Activated naive CD8-positive, alpha-beta T cell treated with anti-CD3 and anti-CD28 coated beads, Interleukin-2, amount 10 ng/mL, durations not matched to agents 7 days and 5 days (primary cell): Measurements from ENCODE around the gene MTHFSD. TPM values are rescaled to one million over a fixed set of nuclear protein-coding genes. Genes with fewer than 3 reads are reported as not detected.

Source experiments
- ATAC-seq: fragments of 150-1000 bp; cut with Tn5 transposase; one replicate; pipeline ENCODE4 v1.10.0; 2021; ENCODE audit warnings: low read depth, moderate library complexity
- POLR2A ChIA-PET: fragments of 350-600 bp; sonication (Branson Sonifier 250); formaldehyde crosslinking; loops from one replicate; lab custom pipeline; 2021; ENCODE audit warnings: antibody characterized with exemption; lab: Charles Lee
- DNase-seq: peaks from one replicate; pipeline ENCODE4 v3.0.0; 2021
- H3K27ac Mint-ChIP-seq: one replicate; pipeline ENCODE4 v1.8.0; 2022; ENCODE audit warnings: mild to moderate bottlenecking, mixed read lengths
- H3K27me3 Mint-ChIP-seq: one replicate; pipeline ENCODE4 v1.8.0; 2022; ENCODE audit warnings: mild to moderate bottlenecking, moderate library complexity, mixed read lengths
- H3K36me3 Mint-ChIP-seq: one replicate; pipeline ENCODE4 v1.8.0; 2021; ENCODE audit warnings: mild to moderate bottlenecking, mixed read lengths
- H3K4me1 Mint-ChIP-seq: one replicate; pipeline ENCODE4 v1.8.0; 2021; ENCODE audit warnings: mixed read lengths
- H3K4me3 Mint-ChIP-seq: one replicate; pipeline ENCODE4 v1.8.0; 2022; ENCODE audit warnings: mild to moderate bottlenecking, moderate library complexity, mixed read lengths
- H3K9me3 Mint-ChIP-seq: one replicate; pipeline ENCODE4 v1.8.0; 2021; ENCODE audit warnings: mixed read lengths
- total RNA-seq, 2 experiments: library from RNA; stranded (reverse); gene quantifications; one replicate each; pipeline ENCODE4 v1.2.3, GENCODE V29; 2021

The MTHFSD gene
- total RNA-seq, 2 experiments from 2014 or later: 33.2 to 34.6 TPM

GRCh38 chr16:86495756-86496261 is 59.2 kb downstream of the MTHFSD start:
- Mint-ChIP-seq H3K27ac (no peak overlapping the region), H3K4me1 (no peaks in the 10 kb centered on the region), H3K36me3 (no peaks in the 10 kb centered on the region), H3K27me3 (peaks cover 79% of the 10 kb centered on the region), H3K4me3 (no peak overlapping the region), H3K9me3 (no peaks in the 10 kb centered on the region)
- POLR2A ChIA-PET: no interaction called here
- no peak for ATAC-seq
- DNase-seq: no peak

- no peak for ATAC-seq
- H3K36me3 Mint-ChIP-seq: no peaks in the 10 kb centered on the region
- no peaks in the 10 kb centered on the region for H3K4me1 Mint-ChIP-seq
- no peak overlapping the region for H3K4me3 Mint-ChIP-seq
- POLR2A ChIA-PET: no interaction called here
- no peaks in the 10 kb centered on the region for H3K9me3 Mint-ChIP-seq
- peaks cover 76% of the 10 kb centered on the region for H3K27me3 Mint-ChIP-seq
- no peak overlapping the region for H3K27ac Mint-ChIP-seq
- DNase-seq: no peak
Measured at GRCh38 chr16:86495357-86495701, 59.7 kb downstream of the MTHFSD start.

GRCh38 chr16:86494565-86495356 is 60.3 kb downstream of the MTHFSD start:
- Mint-ChIP-seq H3K27me3 (peaks cover 71% of the 10 kb centered on the region), H3K27ac (no peak overlapping the region), H3K4me3 (no peak overlapping the region), H3K36me3 (no peaks in the 10 kb centered on the region), H3K9me3 (no peaks in the 10 kb centered on the region), H3K4me1 (no peaks in the 10 kb centered on the region)
- DNase-seq (no peak), ATAC-seq (no peak)
- POLR2A ChIA-PET: no interaction called here

- no peak overlapping the region for H3K27ac Mint-ChIP-seq
- ATAC-seq: no peak
- H3K4me1 Mint-ChIP-seq: no peaks in the 10 kb centered on the region
- H3K36me3 Mint-ChIP-seq: no peaks in the 10 kb centered on the region
- POLR2A ChIA-PET: no interaction called here
- peaks cover 64% of the 10 kb centered on the region for H3K27me3 Mint-ChIP-seq
- DNase-seq: no peak
- no peaks in the 10 kb centered on the region for H3K9me3 Mint-ChIP-seq
- no peak overlapping the region for H3K4me3 Mint-ChIP-seq
Measured at GRCh38 chr16:86494039-86494564, 60.9 kb downstream of the MTHFSD start.

GRCh38 chr16:86492961-86493629 is 61.9 kb downstream of the MTHFSD start:
- DNase-seq (no peak), ATAC-seq (no peak)

GRCh38 chr16:86492267-86492960 is 62.6 kb downstream of the MTHFSD start:
- DNase-seq: no peak
- no peaks in the 10 kb centered on the region for H3K4me1 Mint-ChIP-seq
- POLR2A ChIA-PET: no interaction called here

More at GRCh38 chr16:86492961-86493629, 61.9 kb downstream of the MTHFSD start:
- Mint-ChIP-seq H3K4me1 (no peaks in the 10 kb centered on the region), H3K9me3 (no peaks in the 10 kb centered on the region), H3K36me3 (no peaks in the 10 kb centered on the region), H3K4me3 (no peak overlapping the region), H3K27ac (no peak overlapping the region), H3K27me3 (peaks cover 61% of the 10 kb centered on the region)
- POLR2A ChIA-PET: no interaction called here

GRCh38 chr16:86491640-86492023 is 63.4 kb downstream of the MTHFSD start:
- Mint-ChIP-seq H3K27ac (no peak overlapping the region), H3K27me3 (peaks cover 55% of the 10 kb centered on the region), H3K4me3 (no peak overlapping the region), H3K9me3 (no peaks in the 10 kb centered on the region), H3K36me3 (no peaks in the 10 kb centered on the region), H3K4me1 (no peaks in the 10 kb centered on the region)
- no peak for ATAC-seq
- POLR2A ChIA-PET: no interaction called here
- DNase-seq: no peak

More at GRCh38 chr16:86492267-86492960, 62.6 kb downstream of the MTHFSD start:
- Mint-ChIP-seq H3K27ac (no peak overlapping the region), H3K36me3 (no peaks in the 10 kb centered on the region), H3K9me3 (no peaks in the 10 kb centered on the region), H3K27me3 (peaks cover 60% of the 10 kb centered on the region), H3K4me3 (no peak overlapping the region)
- ATAC-seq: no peak

GRCh38 chr16:86490859-86491639 is 64.0 kb downstream of the MTHFSD start:
- peaks cover 50% of the 10 kb centered on the region for H3K27me3 Mint-ChIP-seq
- H3K36me3 Mint-ChIP-seq: no peaks in the 10 kb centered on the region
- H3K9me3 Mint-ChIP-seq: no peaks in the 10 kb centered on the region
- ATAC-seq: no peak
- H3K4me3 Mint-ChIP-seq: no peak overlapping the region
- H3K4me1 Mint-ChIP-seq: no peaks in the 10 kb centered on the region
- POLR2A ChIA-PET: no interaction called here
- no peak overlapping the region for H3K27ac Mint-ChIP-seq
- DNase-seq: no peak

- POLR2A ChIA-PET: no interaction called here
- DNase-seq (no peak), ATAC-seq (no peak)
- Mint-ChIP-seq H3K9me3 (peaks cover 2% of the 10 kb centered on the region), H3K4me3 (no peak overlapping the region), H3K36me3 (no peaks in the 10 kb centered on the region), H3K27ac (no peak overlapping the region), H3K27me3 (peaks cover 10% of the 10 kb centered on the region), H3K4me1 (no peaks in the 10 kb centered on the region)
Measured at GRCh38 chr16:86485746-86486145, 69.3 kb downstream of the MTHFSD start.

GRCh38 chr16:86484240-86484639 is 70.8 kb downstream of the MTHFSD start:
- Mint-ChIP-seq H3K27me3 (peaks cover 10% of the 10 kb centered on the region), H3K4me3 (no peak overlapping the region), H3K9me3 (peaks cover 2% of the 10 kb centered on the region), H3K27ac (no peak overlapping the region), H3K4me1 (no peaks in the 10 kb centered on the region), H3K36me3 (no peaks in the 10 kb centered on the region)
- ATAC-seq: no peak
- POLR2A ChIA-PET: no interaction called here
- DNase-seq: no peak

- no peaks in the 10 kb centered on the region for H3K36me3 Mint-ChIP-seq
- ATAC-seq: no peak
- peaks cover 15% of the 10 kb centered on the region for H3K27me3 Mint-ChIP-seq
- POLR2A ChIA-PET: no interaction called here
- H3K9me3 Mint-ChIP-seq: peaks cover 2% of the 10 kb centered on the region
- H3K27ac Mint-ChIP-seq: no peak overlapping the region
- H3K4me3 Mint-ChIP-seq: no peak overlapping the region
- no peak for DNase-seq
- H3K4me1 Mint-ChIP-seq: no peaks in the 10 kb centered on the region
Measured at GRCh38 chr16:86481607-86482006, 73.4 kb downstream of the MTHFSD start.

- H3K4me3 Mint-ChIP-seq: no peak overlapping the region
- H3K9me3 Mint-ChIP-seq: peaks cover 2% of the 10 kb centered on the region
- POLR2A ChIA-PET: no interaction called here
- DNase-seq (no peak), ATAC-seq (no peak)
- peaks cover 16% of the 10 kb centered on the region for H3K27me3 Mint-ChIP-seq
- no peaks in the 10 kb centered on the region for H3K4me1 Mint-ChIP-seq
- no peak overlapping the region for H3K27ac Mint-ChIP-seq
- H3K36me3 Mint-ChIP-seq: no peaks in the 10 kb centered on the region
Measured at GRCh38 chr16:86480444-86480843, 74.6 kb downstream of the MTHFSD start.
